OCI-LY3 (cell line): ENCODE data around the gene MYL7.

ENCODE experiments used
- EZH2phosphoT487 ChIP-seq: fragments of 200-600 bp; shearing (Covaris generic); IDR thresholded peaks from 2 replicates; pipeline ENCODE4 v1.6.1; 2018; ENCODE audit warnings: antibody characterized with exemption, mixed run types, low read depth
- TF ChIP-seq, protein P1 (sequence below): fragments of 200-600, 300-600 bp; sonication (generic); IDR thresholded peaks from 2 replicates; pipeline ENCODE4 v1.5.1; 2014; ENCODE audit warnings: antibody characterized with exemption, low read length, low read depth

- TF ChIP-seq, protein P1, sequence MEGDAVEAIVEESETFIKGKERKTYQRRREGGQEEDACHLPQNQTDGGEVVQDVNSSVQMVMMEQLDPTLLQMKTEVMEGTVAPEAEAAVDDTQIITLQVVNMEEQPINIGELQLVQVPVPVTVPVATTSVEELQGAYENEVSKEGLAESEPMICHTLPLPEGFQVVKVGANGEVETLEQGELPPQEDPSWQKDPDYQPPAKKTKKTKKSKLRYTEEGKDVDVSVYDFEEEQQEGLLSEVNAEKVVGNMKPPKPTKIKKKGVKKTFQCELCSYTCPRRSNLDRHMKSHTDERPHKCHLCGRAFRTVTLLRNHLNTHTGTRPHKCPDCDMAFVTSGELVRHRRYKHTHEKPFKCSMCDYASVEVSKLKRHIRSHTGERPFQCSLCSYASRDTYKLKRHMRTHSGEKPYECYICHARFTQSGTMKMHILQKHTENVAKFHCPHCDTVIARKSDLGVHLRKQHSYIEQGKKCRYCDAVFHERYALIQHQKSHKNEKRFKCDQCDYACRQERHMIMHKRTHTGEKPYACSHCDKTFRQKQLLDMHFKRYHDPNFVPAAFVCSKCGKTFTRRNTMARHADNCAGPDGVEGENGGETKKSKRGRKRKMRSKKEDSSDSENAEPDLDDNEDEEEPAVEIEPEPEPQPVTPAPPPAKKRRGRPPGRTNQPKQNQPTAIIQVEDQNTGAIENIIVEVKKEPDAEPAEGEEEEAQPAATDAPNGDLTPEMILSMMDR = no peak
- no peak for TF ChIP-seq EZH2phosphoT487
Observed at GRCh38 chr7:44134943-44135628, 6.0 kb downstream of the MYL7 start.
